ENCODE results near the gene SLC15A2.
"Not testable (repeated sequence)": the region's sequence is repeated elsewhere in the genome, so short reads cannot be mapped to it uniquely, and the experiment has no call there.

The SLC15A2 gene

DNA sequence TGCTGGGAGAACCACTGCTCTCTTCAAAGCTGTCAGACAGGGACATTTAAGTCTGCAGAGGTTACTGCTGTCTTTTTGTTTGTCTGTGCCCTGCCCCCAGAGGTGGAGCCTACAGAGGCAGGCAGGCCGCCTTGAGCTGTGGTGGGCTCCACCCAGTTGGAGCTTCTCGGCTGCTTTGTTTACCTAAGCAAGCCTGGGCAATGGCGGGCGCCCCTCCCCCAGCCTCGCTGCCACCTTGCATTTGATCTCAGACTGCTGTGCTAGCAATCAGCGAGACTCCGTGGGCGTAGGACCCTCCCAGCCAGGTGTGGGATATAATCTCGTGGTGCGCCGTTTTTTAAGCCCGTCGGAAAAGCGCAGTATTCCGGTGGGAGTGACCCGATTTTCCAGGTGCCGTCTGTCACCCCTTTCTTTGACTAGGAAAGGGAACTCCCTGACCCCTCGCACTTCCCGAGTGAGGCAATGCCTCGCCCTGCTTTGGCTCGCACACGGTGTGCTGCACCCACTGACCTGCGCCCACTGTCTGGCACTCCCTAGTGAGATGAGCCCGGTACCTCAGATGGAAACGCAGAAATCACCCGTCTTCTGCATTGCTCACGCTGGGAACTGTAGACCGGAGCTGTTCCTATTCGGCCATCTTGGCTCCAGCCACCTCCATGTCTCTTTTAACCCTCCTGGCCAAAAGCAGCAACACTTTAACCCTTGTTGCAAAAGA is 44.1 kb downstream of the SLC15A2 start:
- DNase-seq = not testable (repeated sequence)

DNA sequence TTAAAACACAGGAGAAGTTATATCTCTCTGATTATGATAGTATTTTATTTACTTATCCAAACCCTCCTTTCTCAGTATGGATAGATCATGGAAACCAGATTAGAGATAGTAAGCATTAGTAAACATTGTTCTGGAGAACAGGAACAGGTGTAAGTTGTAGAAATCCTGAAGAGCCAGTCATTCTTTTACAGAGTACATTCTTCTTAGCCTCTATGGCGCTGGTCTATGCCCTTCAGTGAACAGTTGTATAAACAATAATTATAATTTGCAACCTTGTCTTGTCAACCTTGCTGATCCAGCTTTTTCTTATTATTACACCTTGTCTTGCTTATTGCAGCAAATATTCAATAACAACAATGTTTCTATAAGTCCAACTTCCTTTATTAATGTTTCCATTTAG is 47.4 kb downstream of the SLC15A2 start:
- no peak for DNase-seq

DNA sequence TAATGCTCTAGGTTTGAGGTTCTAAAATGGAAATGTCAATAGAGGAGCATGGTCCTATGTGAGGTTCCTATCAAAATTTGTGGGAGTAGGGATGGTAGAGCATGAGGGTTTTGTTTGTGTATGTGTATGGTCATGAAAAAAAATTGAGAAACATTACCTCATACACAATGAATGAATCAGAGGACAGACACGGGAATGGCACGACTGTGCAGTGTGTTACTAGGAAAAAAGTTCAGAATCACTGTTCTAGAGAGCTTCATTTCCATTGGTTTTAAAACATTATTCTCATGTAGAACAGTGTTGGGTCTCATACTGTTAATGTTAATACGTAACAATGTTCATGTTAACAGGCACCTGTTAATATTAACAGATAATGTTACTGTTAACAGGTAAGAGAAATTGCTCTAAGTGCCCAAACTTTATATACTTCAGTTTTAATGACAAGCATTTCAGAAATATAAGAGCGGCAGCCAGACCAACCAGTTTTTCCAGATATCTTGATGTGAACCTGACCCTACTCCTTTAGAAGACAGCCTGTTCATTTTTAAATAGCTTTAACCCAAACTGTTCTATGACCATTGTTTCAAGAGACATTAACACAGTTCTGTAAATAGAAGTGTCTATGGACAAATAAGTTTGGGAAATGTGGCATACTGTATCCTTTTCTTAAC is 48.0 kb downstream of the SLC15A2 start:
- DNase-seq = no peak

DNA sequence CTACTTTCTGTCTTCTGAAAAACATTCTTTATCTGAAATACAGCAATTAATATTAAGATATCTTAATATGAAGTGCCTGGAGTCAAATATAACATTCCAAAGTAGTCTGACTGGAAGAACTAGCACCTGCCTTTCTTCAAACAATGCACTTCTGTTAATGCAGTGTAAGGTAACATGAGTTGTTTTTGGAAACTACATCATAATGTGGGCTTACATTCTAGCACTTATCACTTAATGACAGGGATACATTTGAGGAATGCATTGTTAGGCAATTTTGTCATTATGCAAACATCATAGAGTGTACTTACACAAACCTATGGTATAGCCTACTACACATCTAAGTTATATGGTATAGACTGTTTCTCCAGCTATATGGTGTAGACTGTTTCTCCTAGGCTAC is 49.2 kb downstream of the SLC15A2 start:
- DNase-seq = no peak

DNA sequence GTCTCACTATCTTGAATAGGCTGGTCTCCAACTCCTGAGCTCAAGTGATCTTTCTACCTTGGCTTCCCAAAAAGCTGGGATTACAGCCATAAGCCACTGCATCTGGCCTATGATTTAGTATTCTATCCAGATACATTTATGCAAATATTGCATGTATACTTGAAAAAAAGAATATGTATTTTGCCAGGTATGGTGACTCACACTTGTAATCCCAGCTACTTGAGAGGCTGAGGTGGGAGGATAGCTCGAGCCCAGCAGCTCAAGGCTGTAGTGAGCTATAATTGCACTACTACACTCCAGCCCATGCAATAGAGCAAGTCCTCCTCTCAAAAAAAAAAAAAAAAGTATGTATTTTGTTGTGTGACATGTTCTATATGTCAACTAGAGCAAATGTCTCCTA is 54.4 kb downstream of the SLC15A2 start:
- DNase-seq = no peak

DNA sequence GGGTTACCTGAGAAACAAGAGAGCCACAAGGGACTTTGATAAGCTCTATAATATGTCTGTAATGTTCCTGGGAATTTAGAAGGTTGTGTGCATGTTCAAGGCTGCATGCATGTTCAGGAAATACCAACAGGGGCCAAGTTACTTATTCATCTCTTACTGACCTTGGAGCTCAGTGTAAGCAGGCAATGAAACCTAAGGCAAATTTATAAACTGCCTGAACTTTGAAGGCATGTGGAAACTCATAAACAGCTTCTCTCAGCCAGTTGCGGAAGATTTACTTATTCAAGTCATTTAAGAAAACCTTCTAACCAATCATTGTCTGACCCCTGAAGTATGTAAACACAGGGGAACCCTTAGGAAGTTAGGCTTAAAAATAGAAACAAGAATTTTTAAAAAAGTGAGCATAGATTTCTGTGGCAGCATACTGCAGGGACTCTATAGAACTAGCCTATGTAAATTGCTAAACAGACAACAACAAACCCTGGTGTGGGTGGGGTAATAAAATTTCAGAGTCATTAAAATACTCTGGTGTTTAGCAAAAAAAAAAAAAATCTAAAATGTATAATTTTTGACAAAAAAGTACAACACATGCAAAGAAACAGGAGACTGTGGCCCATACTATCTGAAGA is 57.2 kb downstream of the SLC15A2 start:
- DNase-seq = no peak

DNA sequence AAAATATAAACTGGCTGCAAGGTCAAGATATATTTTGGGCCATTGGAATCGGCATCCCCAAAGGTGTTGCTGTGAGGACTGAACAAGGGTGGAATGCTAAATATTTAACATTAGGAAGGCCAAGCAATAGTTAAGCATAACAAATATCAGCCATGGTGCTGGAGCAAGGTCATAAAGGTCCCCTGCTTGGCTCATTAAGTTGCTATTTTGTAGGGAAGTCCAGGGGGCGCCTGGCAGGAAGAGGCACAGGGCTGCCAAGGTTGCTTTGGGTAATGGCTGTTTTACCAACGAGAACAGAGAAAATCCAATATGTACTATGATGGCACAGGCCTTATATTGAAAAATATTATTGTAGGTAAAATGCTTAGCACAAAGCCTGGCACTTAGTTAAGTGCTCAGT is 62.2 kb downstream of the SLC15A2 start:
- no peak for DNase-seq

DNA sequence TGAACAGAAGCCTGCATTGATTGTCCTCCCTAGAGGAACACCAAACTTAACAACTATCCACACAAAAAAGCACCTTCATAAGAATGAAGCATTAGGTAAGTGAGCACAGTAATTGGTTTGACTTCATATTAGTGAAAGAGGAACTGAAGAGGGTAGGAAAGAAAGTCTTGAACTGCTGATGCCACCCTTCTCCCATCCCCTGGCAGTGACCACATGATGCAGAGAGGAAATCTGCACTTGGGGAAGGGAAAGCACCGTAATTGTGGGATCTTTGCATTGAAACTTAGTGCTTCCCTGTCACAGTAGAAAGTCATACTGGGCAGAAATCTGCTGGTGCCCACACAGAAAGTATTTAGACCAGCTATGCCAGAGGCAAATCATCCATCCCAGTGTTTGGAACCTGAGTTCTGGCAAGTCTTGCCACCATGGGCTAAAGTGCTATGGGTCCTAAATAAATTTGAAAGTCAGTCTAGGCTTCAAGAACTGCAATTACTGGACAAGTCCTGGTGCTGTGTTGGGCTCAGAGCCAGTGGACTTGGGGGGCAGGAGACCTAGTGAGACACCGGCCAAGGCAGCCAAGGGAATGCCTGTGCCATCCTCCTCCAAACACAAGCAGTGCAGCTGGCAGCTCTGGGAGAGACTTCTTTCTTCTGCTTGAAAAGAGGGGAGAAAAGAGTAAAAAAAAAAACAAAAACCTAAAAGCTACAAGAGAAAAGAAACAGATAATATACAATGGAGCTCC is 63.6 kb downstream of the SLC15A2 start:
- DNase-seq = no peak

DNA sequence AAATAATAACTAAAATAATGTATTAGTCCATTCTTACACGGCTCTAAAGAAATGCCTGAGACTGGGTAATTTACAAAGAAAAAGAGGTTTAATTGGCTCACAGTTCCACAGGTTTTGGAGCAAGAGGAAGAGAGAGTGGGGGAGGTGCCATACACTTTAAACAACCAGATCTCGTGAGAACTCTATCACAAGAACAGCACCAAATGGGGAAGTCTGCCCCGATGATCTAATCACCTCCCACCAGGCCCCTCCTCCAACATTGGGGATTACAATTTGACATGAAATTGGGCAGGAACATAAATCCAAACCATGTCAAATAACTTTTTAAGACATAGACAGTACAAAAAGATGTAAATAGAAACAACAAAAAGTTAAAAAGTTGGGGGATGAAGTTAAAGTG is 64.6 kb downstream of the SLC15A2 start:
- no peak for DNase-seq

DNA sequence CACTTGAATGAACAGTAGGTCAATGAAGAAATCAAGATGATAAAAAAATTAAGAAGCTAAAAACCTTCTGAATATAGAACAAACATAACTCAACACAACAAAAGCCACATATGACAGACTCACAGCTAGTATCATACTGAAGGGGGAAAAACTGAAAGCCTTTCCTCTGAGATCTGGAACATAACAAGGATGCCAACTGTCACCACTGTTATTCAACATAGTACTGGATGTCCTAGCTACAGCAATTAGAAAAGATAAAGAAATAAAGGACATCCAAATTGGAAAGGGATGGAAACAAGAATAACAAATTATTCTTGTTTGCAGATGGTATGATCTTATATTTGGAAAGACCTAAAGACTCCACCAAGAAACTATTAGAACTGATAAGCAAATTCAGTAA is 67.1 kb downstream of the SLC15A2 start:
- no peak for DNase-seq

DNA sequence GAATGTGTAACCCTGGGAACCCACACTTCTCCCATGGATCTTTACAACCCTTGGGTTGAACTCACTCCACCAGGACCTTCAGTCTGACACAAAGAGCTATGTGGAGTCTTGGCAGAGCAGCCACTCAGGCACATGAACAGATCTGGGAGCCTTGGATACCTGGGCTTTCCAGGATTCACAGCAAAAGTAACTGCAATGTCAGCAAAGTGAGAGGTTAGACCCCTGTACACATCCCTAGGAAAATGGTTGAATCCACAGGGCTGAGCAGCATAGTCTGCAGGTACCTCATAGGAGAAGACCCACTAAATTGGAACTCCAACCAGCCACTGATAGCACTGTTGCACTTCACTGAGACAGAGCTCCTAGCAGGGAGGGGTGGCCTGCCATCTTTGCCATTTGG is 68.2 kb downstream of the SLC15A2 start:
- DNase-seq = no peak

DNA sequence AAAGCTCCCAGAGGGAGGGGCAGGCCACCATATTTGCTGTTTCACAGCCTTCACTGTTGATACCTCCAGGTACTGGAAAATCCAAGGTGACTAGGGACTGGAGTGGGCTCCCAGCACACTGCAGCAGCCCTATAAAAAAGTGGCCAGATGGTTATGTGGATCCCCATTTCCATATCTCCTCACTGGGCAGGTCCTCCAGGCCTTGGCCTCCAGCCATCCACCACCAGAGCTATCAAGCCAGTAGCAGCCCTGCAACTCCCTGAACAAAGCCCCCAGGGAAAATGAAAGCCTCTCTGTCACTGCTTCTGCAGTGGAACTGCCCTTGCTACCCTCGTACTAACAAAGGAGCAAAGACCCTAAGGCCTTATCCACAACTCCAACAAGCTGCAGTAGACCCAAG is 69.4 kb downstream of the SLC15A2 start:
- no peak for DNase-seq

DNA sequence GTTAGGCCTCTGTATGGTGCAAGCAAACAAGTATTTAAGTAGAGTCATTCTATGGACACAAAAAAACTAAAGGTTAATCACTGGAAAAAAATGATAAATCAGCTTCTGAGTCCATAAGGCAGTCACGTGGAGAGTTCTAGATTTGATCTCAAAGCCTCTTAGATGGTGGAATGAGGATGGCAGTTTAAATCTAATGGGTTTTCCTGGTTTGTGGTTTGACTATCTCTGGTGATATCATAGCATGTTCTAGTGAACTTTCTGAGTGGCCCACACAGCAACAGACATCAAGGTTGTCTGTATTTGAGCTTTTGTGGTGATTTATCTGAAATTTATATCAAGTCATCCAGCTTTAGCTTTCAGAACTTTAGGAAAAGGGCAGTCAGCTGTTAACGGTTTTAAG is 75.4 kb downstream of the SLC15A2 start:
- DNase-seq = no peak

DNA sequence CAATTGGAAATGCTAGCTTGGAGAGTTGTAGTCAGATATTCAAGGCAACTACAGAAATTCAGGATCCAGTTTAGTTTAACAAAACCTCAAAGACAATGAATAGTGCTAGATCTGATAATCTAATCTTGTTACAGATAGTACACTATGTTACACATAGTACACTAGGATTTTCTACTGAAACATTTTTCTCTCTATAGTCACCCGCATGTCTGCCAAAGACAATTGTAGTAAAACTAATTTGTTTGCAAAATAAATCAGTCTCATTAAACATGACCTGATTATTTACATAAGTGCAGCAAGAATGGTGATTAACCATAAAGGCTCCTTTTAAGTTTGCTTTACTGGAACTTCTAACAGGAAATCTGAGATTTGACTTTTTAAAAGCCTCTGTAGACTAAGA is 75.8 kb downstream of the SLC15A2 start:
- DNase-seq = no peak

DNA sequence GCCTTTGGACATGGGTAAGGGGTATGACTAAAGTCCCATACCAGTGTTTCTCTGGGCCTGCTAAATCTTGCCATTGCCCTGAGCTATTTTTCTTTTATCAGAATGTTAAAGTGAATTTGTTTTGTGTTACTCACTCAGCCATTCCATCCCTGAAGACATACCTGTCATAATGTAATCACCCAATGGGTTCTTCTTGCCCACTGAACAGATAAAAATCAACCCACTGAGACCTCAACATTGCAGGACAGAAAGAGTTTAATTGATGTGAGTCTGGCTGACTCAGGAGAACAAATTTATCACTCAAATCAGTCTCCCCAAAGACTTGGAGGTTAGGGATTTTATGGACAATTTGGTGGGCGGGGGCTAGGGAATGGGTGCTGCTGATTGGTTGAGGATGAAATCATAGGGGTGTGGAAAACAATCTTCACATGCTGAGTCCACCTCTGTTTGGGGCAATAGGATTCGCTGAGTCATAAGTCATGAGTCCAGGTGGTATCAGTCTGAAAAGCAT is 80.5 kb downstream of the SLC15A2 start:
- DNase-seq = no peak

DNA sequence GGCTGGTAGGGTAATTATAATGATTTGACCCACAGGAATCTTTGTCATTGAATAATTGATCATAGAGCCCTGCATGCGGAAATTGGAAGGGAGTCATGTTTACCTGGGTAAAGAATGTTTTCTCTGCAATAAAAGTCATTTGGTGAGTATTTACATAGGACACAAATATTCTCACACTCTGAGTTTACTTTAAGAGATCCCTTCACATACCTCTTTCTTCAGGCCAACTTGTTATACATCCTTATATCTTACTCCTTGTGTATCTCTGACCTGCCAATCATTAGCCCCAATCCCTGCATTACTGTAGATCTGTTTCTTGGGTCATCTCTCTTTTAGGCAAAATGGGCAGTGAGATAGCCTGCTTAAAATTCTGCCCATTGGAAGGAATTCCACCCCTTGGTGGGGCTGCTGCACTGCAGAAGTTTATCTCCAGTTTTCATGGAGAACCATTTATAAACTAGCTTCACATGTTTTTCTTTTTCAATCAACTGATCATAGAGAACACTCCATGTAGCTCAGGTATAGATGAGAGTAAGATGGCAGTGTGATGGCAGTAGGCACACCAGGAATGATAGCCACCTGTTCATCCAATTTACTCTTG is 81.6 kb downstream of the SLC15A2 start:
- DNase-seq = no peak

DNA sequence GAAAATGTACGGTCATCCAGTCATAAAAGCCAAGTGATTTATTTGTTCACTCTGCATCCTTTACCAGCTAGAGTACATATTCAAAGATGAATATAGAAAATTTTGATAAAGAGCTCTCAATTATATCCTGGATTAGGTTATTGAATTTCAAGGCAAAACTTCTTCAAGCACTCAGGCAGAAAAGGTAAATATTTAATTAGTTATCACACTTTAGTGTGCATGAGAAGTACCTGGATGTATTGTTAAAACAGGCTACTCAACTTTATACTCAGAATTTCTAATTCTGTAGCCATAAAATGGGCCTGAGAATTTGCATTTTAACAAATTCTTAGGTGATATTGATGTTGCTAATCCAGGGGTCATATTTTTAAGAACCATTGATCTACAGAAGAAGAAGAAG is 82.5 kb downstream of the SLC15A2 start:
- DNase-seq = no peak

DNA sequence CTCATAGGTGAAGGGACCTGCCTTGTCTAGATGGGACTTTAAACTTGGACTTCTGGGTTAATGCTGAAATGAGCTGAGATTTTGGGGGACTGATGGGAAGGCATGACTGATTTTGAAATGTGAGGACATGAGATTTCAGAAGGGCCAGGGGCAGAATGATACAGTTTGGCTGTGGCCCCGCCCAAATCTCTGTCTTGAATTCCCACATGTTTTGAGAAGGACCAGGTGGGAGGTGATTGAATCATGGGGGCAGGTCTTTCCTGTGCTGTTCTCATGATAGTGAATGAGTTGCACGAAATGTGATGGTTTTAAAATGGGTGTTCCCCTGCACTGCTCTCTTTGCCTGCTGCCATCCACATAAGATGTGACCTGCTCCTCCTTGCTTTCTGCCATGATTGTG is 85.0 kb downstream of the SLC15A2 start:
- no peak for DNase-seq

DNA sequence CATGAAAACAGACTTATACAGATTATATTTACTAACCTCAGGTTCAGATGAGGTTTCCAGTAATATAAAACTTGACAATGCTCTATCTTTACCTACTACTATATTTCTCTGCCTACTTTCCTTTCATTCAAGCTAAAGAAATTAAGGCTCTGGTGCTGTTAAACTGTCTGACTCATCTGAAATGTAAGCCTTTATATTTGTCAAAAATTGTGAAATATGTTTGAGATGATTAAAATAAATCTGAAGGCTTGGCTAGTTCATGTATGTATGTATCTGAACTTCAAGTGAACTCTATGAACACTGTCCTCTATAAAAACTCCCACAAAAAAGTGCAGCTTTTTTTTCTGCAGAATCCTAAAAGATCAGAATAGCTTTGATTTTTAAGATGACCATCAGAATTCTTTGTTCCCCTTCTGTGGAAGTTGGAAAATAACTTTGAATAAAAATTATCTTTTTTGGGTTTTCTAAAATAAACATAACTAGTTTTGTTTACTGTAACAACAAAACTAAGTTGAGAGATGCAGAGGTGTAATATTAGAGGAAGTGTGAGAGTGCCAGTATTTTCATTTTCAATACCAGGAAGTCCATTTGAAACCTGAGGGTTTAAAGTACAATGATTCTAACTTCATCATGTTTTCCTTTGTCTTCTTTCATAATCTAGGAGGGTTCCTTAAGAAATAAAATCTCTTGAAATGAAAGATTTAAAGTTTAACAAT is 85.7 kb downstream of the SLC15A2 start:
- DNase-seq = no peak

DNA sequence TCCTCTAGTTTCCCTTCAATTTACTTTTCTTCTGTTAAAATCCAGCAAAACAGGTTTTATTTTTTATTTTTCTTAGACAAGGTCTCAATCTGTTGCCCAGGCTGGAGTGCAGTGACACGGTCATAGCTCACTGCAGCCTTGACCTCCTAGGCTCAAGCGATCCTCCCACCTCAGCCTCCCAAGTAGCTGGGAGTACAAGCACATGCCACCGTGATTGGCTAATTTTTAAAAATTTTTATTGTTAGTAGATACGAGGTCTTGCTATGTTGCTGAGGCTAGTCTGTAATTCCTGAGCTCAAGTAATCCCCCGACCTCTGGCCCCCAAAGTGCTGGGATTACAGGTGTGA is 86.2 kb downstream of the SLC15A2 start:
- DNase-seq = no peak

DNA sequence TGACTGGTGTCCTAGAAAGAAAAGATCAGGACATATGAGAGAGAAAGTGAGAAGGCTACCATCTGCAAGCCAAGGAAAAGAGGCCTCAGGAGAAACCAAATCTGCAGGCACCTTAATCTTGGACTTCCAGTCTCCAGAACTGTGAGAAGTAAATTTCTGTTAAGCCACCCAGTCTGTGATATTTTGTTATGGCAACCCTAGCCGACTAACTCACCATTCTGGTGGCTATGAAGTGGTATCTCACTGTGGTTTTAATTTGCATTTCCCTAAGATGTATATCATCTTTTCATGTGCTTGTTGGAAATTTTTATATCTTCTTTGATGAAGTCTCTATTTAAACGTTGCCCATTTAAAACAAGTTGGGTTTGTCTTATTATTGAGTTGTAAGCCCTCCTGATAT is 87.3 kb downstream of the SLC15A2 start:
- DNase-seq = no peak

DNA sequence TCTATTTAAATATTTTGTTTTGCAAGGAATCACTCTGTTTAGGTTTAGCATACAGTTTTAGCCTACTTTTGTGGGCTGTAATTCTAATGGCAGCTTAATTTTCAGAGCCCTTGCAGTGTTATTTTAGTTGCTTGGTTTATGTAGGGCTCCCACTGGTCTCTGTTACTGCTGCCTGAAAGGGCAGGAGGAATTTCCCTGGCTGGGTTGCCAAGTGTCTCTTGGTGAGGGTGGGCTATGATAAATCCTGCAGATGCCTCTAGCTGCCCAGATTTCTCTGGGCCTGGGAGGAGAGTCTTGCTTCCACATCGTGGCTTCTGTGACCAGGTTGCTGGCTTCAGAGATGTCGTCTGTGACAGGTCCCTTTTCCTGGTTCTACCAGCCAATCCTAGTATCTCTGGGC is 91.6 kb downstream of the SLC15A2 start:
- no peak for DNase-seq

DNA sequence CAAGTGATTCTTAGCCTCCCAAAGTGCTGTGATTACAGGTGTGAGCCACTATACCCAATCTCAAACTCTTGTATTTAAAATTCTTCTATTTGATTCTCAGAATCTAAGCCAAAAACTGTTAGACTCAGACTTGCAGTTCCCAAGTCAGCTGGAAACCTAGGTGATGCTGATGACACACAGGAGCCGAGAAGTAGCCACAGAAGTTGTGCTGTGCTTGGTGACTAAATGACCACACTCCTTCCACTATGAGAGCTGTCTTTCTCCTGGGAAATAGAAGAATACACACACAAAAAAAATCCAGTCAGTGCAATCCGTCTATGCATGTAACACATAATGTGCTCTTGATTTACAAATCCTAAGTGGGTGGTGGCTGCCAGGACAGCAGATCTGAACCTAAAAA is 93.9 kb downstream of the SLC15A2 start:
- DNase-seq = no peak
